ENCODE measurements around the gene ALOXE3.

- no peak for TF ChIP-seq CTCF (IDR thresholded peaks at IDR 0.05)
- no peak for TF ChIP-seq POLR2A (IDR thresholded peaks at IDR 0.05)
Measured at GRCh38 chr17:8075574-8076342, 42.6 kb downstream of the ALOXE3 start.
